ENCODE data around the gene CNGB1. TPM values are rescaled to one million over a fixed set of nuclear protein-coding genes. Genes with fewer than 3 reads are reported as not detected.

The CNGB1 gene
- total RNA-seq, 4 donors from 2014 or later, result not detected

GRCh38 chr16:58010886-58011285, 40.0 kb upstream of the CNGB1 start:
- no peak for TF ChIP-seq CTCF (IDR thresholded peaks at IDR 0.05; ENCODE audit: low read depth)

GRCh38 chr16:58009856-58010416, 39.0 kb upstream of the CNGB1 start:
- no peak for TF ChIP-seq CTCF (IDR thresholded peaks at IDR 0.05; ENCODE audit: low read depth)

DNA sequence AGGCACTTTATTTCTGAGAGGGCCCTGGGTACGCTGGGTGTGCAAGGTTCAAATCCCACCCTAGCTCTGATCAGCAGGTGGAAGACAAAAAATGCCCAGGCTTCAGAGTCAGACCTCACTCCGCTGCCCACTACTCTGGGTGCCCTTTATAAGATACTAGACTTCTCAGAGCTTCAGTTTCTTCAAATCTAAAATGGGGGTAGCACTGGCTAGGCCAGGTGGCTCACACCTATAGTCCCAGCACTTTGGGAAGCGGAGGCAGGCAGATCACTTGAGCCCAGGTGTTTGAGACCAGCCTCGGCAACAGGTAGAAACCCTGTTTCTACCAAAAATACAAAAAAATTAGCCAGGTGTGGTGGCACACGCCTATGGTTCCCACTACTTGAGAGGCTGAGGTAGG, 32.0 kb upstream of the CNGB1 start:
- TF ChIP-seq CTCF (IDR thresholded peaks at IDR 0.05; ENCODE audit: low read depth), result no peak

- TF ChIP-seq CTCF (IDR thresholded peaks at IDR 0.05; ENCODE audit: low read depth), result no peak
These were observed 31.5 kb upstream of the CNGB1 start for GRCh38 chr16:58002416-58002800.

DNA sequence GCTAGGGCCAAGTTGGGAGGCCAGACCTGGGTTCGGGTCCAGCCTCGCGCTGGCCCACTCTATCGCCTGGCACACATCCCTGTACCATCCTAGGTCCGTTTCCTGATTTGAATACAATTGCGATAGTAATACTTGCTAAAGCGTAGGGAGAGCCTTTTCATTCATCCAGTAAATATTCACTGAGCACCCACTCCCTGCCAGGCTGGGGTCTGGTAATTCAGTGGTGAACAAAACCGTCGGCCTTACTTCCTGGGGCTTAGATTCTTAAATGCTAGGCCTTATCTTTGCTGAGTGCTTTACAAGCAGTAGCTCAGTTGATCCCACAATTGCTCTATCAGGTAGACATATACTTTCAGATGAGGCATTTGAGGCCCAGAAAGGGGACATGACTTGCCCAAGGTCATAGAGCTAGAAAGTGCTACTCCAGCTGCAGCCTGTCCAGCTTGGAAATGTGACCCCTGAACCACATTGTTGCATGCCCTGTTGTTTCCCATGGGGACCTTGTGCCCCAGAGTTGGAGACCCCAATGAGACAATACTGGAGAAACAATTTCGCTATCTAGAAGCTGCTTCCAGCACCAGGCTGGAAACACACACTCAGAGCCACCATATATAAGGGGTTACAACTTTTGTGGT, 31.0 kb upstream of the CNGB1 start:
- TF ChIP-seq CTCF (IDR thresholded peaks at IDR 0.05; ENCODE audit: low read depth), result no peak

DNA sequence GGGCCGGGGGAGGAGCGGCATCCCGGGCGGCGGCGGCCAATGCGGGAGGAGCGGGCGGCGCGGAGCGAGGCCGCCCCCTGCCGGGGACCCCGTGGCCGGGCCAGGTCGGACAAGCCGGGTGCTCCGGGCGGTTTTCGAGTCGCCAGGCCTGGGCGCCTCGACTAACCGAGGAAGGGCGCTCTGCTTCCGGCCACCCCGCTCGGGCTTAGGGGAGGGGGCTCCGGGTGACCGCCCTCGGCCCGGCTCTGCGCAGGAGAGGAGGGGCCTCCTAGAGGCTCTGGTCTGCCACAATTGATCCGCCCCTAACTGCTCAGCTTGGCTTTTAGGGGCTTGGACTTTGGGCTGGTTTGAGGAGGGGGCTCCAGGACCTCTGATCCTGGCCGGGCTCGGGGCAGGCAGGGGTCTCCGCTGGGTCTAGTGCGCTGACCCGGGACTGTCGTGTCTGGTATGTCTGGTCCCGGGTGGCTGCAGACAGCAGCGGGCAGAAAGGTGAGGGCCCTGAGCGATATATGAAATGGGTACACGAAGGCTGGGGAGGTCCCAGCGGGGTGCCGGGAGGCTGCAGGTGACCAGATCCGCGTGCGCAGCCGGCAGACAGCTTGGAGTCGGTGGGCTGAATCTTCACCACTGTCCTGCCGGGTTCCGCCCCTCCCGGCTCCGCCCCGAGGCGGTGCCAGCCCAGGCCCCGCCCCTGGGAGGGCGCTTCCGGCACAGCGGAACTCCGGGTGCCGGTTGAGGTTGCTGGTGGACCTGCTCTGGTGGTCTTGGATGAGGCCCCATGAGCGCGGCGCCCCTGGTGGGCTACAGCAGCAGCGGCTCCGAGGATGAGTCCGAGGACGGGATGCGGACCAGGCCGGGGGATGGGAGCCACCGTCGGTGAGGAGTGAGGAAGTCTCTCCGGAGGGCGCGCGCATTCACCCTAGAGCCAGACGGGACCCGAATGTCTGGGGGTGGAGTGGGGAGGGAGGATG, 30.1 kb upstream of the CNGB1 start, which contains the start of gene USB1:
Gene USB1 (plus strand): TSS at position 702 of the 971 bp plus-strand sequence. CDS start 77 bp downstream, at position 779.
- no peak for TF ChIP-seq CTCF (IDR thresholded peaks at IDR 0.05; ENCODE audit: low read depth)
